SK-N-SH treated with all-trans-retinoic acid at 6 μM for 48 hours (cell line): Measurements from ENCODE around the gene IL17RA.

Source experiments
- ATAC-seq: fragments of 200-7000 bp; cut with Tn5 transposase; 3 replicates; pipeline ENCODE4 v1.9.1; 2020; ENCODE audit warnings: mild to moderate bottlenecking, moderate library complexity
- ARNTL ChIP-seq: fragments of 450-650 bp; formaldehyde crosslinking; IDR thresholded peaks from 2 replicates; pipeline ENCODE4 v1.5.0; 2020; ENCODE audit warnings: low read depth, mild to moderate bottlenecking, moderate library complexity, borderline replicate concordance
- CREB5 ChIP-seq: fragments of 250-450 bp; sonication (Bioruptor Pico); IDR thresholded peaks from 2 replicates; pipeline ENCODE4 v1.5.1; 2020; ENCODE audit warnings: low read depth, mild to moderate bottlenecking, moderate library complexity
- CSDC2 ChIP-seq: fragments of 250-450 bp; sonication (Bioruptor Pico); IDR thresholded peaks from 2 replicates; pipeline ENCODE4 v1.5.0; 2020; ENCODE audit warnings: mild to moderate bottlenecking, moderate library complexity
- CSRNP3 ChIP-seq: fragments of 250-450 bp; sonication (Bioruptor Pico); IDR thresholded peaks from 2 replicates; pipeline ENCODE4 v1.5.1; 2021; ENCODE audit warnings: mild to moderate bottlenecking, moderate library complexity
- ESRRG ChIP-seq: fragments of 250-450 bp; sonication (Bioruptor Pico); IDR thresholded peaks from 2 replicates; pipeline ENCODE4 v1.6.1; 2021; ENCODE audit warnings: mild to moderate bottlenecking
- GLIS3 ChIP-seq: fragments of 250-450 bp; sonication (Bioruptor Pico); IDR thresholded peaks from 2 replicates; pipeline ENCODE4 v1.5.0; 2020; ENCODE audit warnings: mild to moderate bottlenecking, moderate library complexity
- ISL1 ChIP-seq: fragments of 250-450 bp; sonication (Bioruptor Pico); IDR thresholded peaks from 2 replicates; pipeline ENCODE4 v2.1.2; 2022; ENCODE audit warnings: mild to moderate bottlenecking, moderate library complexity
- OSR1 ChIP-seq: fragments of 250-450 bp; sonication (Bioruptor Pico); IDR thresholded peaks from 2 replicates; pipeline ENCODE4 v1.8.0; 2022; ENCODE audit warnings: moderate library complexity, mild to moderate bottlenecking, inconsistent platforms
- PATZ1 ChIP-seq: fragments of 250-450 bp; sonication (Bioruptor Pico); IDR thresholded peaks from 2 replicates; pipeline ENCODE4 v1.8.0; 2020; ENCODE audit warnings: mild to moderate bottlenecking, moderate library complexity, borderline replicate concordance
- POU6F1 ChIP-seq: fragments of 250-450 bp; sonication (Bioruptor Pico); IDR thresholded peaks from 2 replicates; pipeline ENCODE4 v1.8.0; 2021; ENCODE audit warnings: low read depth, mild to moderate bottlenecking, moderate library complexity, borderline replicate concordance
- PPARA ChIP-seq: fragments of 250-450 bp; sonication (Bioruptor Pico); IDR thresholded peaks from 2 replicates; pipeline ENCODE4 v1.5.0; 2020; ENCODE audit warnings: mild to moderate bottlenecking, borderline replicate concordance
- RARB ChIP-seq: fragments of 250-450 bp; sonication (Bioruptor Pico); IDR thresholded peaks from 2 replicates; pipeline ENCODE4 v1.8.0; 2021; ENCODE audit warnings: mild to moderate bottlenecking, moderate library complexity
- SNAI2 ChIP-seq: fragments of 250-450 bp; sonication (Bioruptor Pico); IDR thresholded peaks from 2 replicates; pipeline ENCODE4 v1.5.0; 2020; ENCODE audit warnings: mild to moderate bottlenecking, moderate library complexity
- TCF4 ChIP-seq: fragments of 250-450 bp; sonication (Bioruptor Pico); IDR thresholded peaks from 2 replicates; pipeline ENCODE4 v1.8.0; 2021; ENCODE audit warnings: mild to moderate bottlenecking, moderate library complexity, borderline replicate concordance
- TOX ChIP-seq: fragments of 250-450 bp; sonication (Bioruptor Pico); IDR thresholded peaks from 2 replicates; pipeline ENCODE4 v1.8.0; 2021; ENCODE audit warnings: mild to moderate bottlenecking, moderate library complexity, borderline replicate concordance
- TSHZ2 ChIP-seq: fragments of 250-450 bp; sonication (Bioruptor Pico); IDR thresholded peaks from 2 replicates; pipeline ENCODE4 v1.5.0; 2020; ENCODE audit warnings: mild to moderate bottlenecking, moderate library complexity
- ZC3H10 ChIP-seq: fragments of 250-450 bp; sonication (Bioruptor Pico); IDR thresholded peaks from 2 replicates; pipeline ENCODE4 v1.5.1; 2021; ENCODE audit warnings: mild to moderate bottlenecking, moderate library complexity
- ZFP3 ChIP-seq: fragments of 250-450 bp; sonication (Bioruptor Pico); IDR thresholded peaks from 2 replicates; pipeline ENCODE4 v1.5.0; 2020; ENCODE audit warnings: mild to moderate bottlenecking, moderate library complexity
- ZFP30 ChIP-seq: fragments of 450-650 bp; formaldehyde crosslinking; IDR thresholded peaks from 2 replicates; pipeline ENCODE4 v1.5.0; 2022; ENCODE audit warnings: mild to moderate bottlenecking, moderate library complexity
- ZNF565 ChIP-seq: fragments of 450-650 bp; formaldehyde crosslinking; conservative IDR thresholded peaks from 2 replicates; pipeline ENCODE4 v1.5.0; 2020; ENCODE audit warnings: low read depth, mild to moderate bottlenecking, moderate library complexity
- ZNF70 ChIP-seq: fragments of 450-650 bp; formaldehyde crosslinking; IDR thresholded peaks from 2 replicates; pipeline ENCODE4 v1.5.0; 2020; ENCODE audit warnings: mild to moderate bottlenecking, moderate library complexity
- ZNF8 ChIP-seq: fragments of 450-650 bp; formaldehyde crosslinking; IDR thresholded peaks from 2 replicates; pipeline ENCODE4 v1.5.0; 2020; ENCODE audit warnings: mild to moderate bottlenecking, moderate library complexity

IL17RA gene

GRCh38 chr22:17072877-17073276 is 11.9 kb upstream of the IL17RA start:
- no peak for ATAC-seq
- no peak for TF ChIP-seq CREB5 (CRISPR knock-in tag)
- TF ChIP-seq ZNF565 (CRISPR knock-in tag) = no peak
- no peak for TF ChIP-seq TCF4 (CRISPR knock-in tag)
- no peak for TF ChIP-seq ESRRG (CRISPR knock-in tag)
- TF ChIP-seq ISL1 (CRISPR knock-in tag) = no peak
- no peak for TF ChIP-seq PPARA
- TF ChIP-seq OSR1 = no peak
- TF ChIP-seq ARNTL = no peak
- TF ChIP-seq TOX (CRISPR knock-in tag) = no peak
- TF ChIP-seq RARB (CRISPR knock-in tag) = no peak
- TF ChIP-seq SNAI2 (CRISPR knock-in tag) = no peak
- TF ChIP-seq ZFP30 (CRISPR knock-in tag) = no peak
- no peak for TF ChIP-seq CSRNP3 (CRISPR knock-in tag)

GRCh38 chr22:17074648-17075002 is 10.2 kb upstream of the IL17RA start:
- ATAC-seq = no peak
- TF ChIP-seq TOX (CRISPR knock-in tag) (no peak), POU6F1 (no peak), ESRRG (CRISPR knock-in tag) (no peak)

GRCh38 chr22:17077255-17077654 is 7.5 kb upstream of the IL17RA start:
- ATAC-seq = peak; percentile 31; the same call in 1 of the 3 replicates
- no peak for TF ChIP-seq GLIS3 (CRISPR knock-in tag)
- TF ChIP-seq SNAI2 (CRISPR knock-in tag) = no peak
- no peak for TF ChIP-seq CSRNP3 (CRISPR knock-in tag)
- no peak for TF ChIP-seq CREB5 (CRISPR knock-in tag)
- TF ChIP-seq OSR1 = no peak
- no peak for TF ChIP-seq ZNF565 (CRISPR knock-in tag)
- no peak for TF ChIP-seq POU6F1
- no peak for TF ChIP-seq CSDC2
- TF ChIP-seq TCF4 (CRISPR knock-in tag) = no peak
- TF ChIP-seq TSHZ2 = no peak
- TF ChIP-seq ZFP3 = no peak
- no peak for TF ChIP-seq PATZ1 (CRISPR knock-in tag)
- TF ChIP-seq ZNF8 (CRISPR knock-in tag) = no peak
- no peak for TF ChIP-seq ZNF70 (CRISPR knock-in tag)
- no peak for TF ChIP-seq RARB (CRISPR knock-in tag)
- TF ChIP-seq ZC3H10 = no peak
- no peak for TF ChIP-seq ISL1 (CRISPR knock-in tag)
